HFFc6 (cell line): Measurements from ENCODE around the gene ZSCAN25. TPM values are rescaled to one million over a fixed set of nuclear protein-coding genes. Genes with fewer than 3 reads are reported as not detected.
A peak's percentile ranks its signal among the peaks of the same experiment; 100 is the strongest.

ENCODE experiments used
- DNase-seq: peaks from one replicate; pipeline ENCODE4 v3.0.0-alpha.2; 2018
- H3K27ac Mint-ChIP-seq: 2 replicates; pipeline ENCODE4 v1.8.0; 2020; ENCODE audit warnings: mild to moderate bottlenecking, mixed read lengths
- H3K27me3 Mint-ChIP-seq: 2 replicates; pipeline ENCODE4 v1.8.0; 2021; ENCODE audit warnings: mild to moderate bottlenecking, moderate library complexity, mixed read lengths; ENCODE audit not compliant: insufficient read depth
- H3K36me3 Mint-ChIP-seq: 2 replicates; pipeline ENCODE4 v1.8.0; 2021; ENCODE audit warnings: low read depth, mixed read lengths
- H3K4me1 Mint-ChIP-seq: 2 replicates; pipeline ENCODE4 v1.8.0; 2020; ENCODE audit warnings: low read depth, mixed read lengths
- H3K4me3 Mint-ChIP-seq: 2 replicates; pipeline ENCODE4 v1.8.0; 2020; ENCODE audit warnings: mild to moderate bottlenecking, moderate library complexity, mixed read lengths
- H3K9me3 Mint-ChIP-seq: 2 replicates; pipeline ENCODE4 v1.8.0; 2020; ENCODE audit warnings: mild to moderate bottlenecking, mixed read lengths
- total RNA-seq, 6 experiments: library from RNA; stranded (reverse); fragmentation: NEBNext Ultra II Directional; extraction: Animal tissue kit (Norgen Biotek cat#: 25700); gene quantifications; 2 replicates in 1 of 6; 3 replicates in 5 of 6; pipeline ENCODE4 v1.2.3, GENCODE V29; 2021
- TF ChIP-seq, protein P1 (sequence below): fragments of 200-600 bp; sonication (generic); IDR thresholded peaks from 2 replicates; pipeline ENCODE4 v1.5.0; 2021; ENCODE audit warnings: antibody characterized with exemption, mild to moderate bottlenecking

Gene ZSCAN25
- total RNA-seq, 6 experiments from 2014 or later, result 9.3 to 12.6 (median 9.9) TPM

DNA sequence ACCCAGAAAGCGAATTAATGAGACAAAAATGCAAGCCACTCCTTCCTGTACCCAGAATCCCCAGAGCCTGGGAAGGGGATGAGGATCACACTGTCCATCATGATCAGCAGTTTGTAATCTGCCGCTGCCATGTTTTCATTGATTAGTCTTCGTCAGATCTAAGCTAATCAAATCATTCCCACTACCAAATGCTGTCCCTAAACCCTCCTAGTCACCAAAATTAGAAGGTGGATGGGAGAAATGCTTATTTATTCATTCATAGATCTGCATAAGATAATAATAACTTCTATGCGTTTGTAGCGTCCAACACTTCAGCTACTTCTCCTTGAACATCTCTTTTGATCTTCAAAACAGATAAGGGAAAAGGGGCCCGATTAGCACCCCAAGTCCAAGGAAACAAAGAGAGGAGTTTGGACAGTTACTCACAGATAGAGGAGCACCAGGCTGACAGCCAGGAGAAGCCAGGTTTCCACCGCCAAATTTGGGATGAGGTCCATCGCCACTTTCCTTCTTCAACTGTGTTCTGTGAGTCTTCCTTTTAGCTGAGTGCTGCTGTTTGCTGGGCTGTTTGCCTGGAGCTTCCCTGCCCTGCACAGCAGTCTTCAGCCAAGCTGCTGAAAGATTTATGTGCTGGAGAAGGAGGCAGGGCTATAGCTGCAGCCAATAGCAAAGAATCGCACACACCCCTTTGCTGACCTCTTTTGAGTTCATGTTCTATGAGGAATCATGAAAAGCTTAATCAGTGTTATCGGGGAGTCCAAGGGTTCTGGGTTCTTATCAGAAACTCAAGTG lies 62.9 kb downstream of the ZSCAN25 start, which contains the start of gene CYP3A5:
Gene CYP3A5 (minus strand): TSS at position 597 of the 792 bp plus-strand sequence. CDS start 100 bp downstream, at position 497.
- Mint-ChIP-seq H3K4me1 (peaks cover 25% of the 10 kb centered on the region; the same call in 1 of the 2 replicates), H3K27ac (no peak within 1 kb of the TSS; the same call in 1 of the 2 replicates), H3K36me3 (no peaks in the 10 kb centered on the region; the same call in 1 of the 2 replicates), H3K9me3 (no peaks in the 10 kb centered on the region; the same call in 1 of the 2 replicates), H3K27me3 (peaks cover 8% of the 10 kb centered on the region), H3K4me3 (peak within 1 kb of the TSS; percentile 21; the same call in 1 of the 2 replicates)
- TF ChIP-seq, protein P1, sequence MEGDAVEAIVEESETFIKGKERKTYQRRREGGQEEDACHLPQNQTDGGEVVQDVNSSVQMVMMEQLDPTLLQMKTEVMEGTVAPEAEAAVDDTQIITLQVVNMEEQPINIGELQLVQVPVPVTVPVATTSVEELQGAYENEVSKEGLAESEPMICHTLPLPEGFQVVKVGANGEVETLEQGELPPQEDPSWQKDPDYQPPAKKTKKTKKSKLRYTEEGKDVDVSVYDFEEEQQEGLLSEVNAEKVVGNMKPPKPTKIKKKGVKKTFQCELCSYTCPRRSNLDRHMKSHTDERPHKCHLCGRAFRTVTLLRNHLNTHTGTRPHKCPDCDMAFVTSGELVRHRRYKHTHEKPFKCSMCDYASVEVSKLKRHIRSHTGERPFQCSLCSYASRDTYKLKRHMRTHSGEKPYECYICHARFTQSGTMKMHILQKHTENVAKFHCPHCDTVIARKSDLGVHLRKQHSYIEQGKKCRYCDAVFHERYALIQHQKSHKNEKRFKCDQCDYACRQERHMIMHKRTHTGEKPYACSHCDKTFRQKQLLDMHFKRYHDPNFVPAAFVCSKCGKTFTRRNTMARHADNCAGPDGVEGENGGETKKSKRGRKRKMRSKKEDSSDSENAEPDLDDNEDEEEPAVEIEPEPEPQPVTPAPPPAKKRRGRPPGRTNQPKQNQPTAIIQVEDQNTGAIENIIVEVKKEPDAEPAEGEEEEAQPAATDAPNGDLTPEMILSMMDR, result no peak
- DNase-seq, result peak; percentile 45

Other genes with a start within 250 kb of the ZSCAN25 start
- gene ARPC1B, start 242.2 kb upstream of the ZSCAN25 start, total RNA-seq, result 100 to 1,000 TPM; 233 to 281 (median 249) TPM
- gene PDAP1, start 208.3 kb upstream of the ZSCAN25 start, total RNA-seq, result 100 to 1,000 TPM; 148 to 213 (median 180) TPM
- gene BUD31, start 208.0 kb upstream of the ZSCAN25 start, total RNA-seq, result 100 to 1,000 TPM; 134 to 147 (median 146) TPM
- gene PTCD1, start 178.1 kb upstream of the ZSCAN25 start, total RNA-seq, result 1 to 10 TPM; 4.5 to 8.6 (median 6.7) TPM
- 10 to 100 TPM; 26.7 to 34.0 (median 29.2) TPM for gene CPSF4, start 178.0 kb upstream of the ZSCAN25 start, total RNA-seq
- 100 to 1,000 TPM; 388 to 466 (median 440) TPM for gene ATP5MF, start 150.8 kb upstream of the ZSCAN25 start, total RNA-seq
- 1 to 10 TPM; 5.2 to 6.4 (median 5.6) TPM for gene ZNF789, start 144.1 kb upstream of the ZSCAN25 start, total RNA-seq
- gene ZNF394, start 116.7 kb upstream of the ZSCAN25 start, total RNA-seq, result 10 to 100 TPM; 12.7 to 15.1 (median 14.4) TPM
- gene ZKSCAN5, start 112.3 kb upstream of the ZSCAN25 start, total RNA-seq, result 10 to 100 TPM in 5 of 6 experiments, 1 to 10 TPM in 1; 10.0 to 12.8 (median 11.3) TPM
- gene FAM200A, start 64.8 kb upstream of the ZSCAN25 start, total RNA-seq, result 1 to 10 TPM; 3.6 to 5.5 (median 5.3) TPM
- gene ZNF655, start 58.3 kb upstream of the ZSCAN25 start, total RNA-seq, result 10 to 100 TPM; 38.6 to 50.0 (median 43.5) TPM
- gene TMEM225B, start 18.7 kb upstream of the ZSCAN25 start, total RNA-seq, result 1 to 10 TPM in 1 of 6 experiments, under 1 TPM in 5; 0.24 to 1.4 (median 0.52) TPM
- gene CYP3A5, start 63.0 kb downstream of the ZSCAN25 start, total RNA-seq, result 1 to 10 TPM in 2 of 6 experiments, under 1 TPM in 4; 0.30 to 1.8 (median 0.48) TPM
- under 1 TPM in 1 of 6 experiments, not detected in 5; 0.09 TPM for gene CYP3A7, start 118.2 kb downstream of the ZSCAN25 start, total RNA-seq
- not detected for gene CYP3A4, start 167.2 kb downstream of the ZSCAN25 start, total RNA-seq
- gene CYP3A43, start 211.1 kb downstream of the ZSCAN25 start, total RNA-seq, result not detected